NCI-H69 (cell line): ENCODE measurements around the gene GPT2.

ENCODE experiments used
- DNase-seq: peaks from one replicate; lab custom pipeline; 2025; lab: John Stamatoyannopoulos, UW

The GPT2 gene

DNA sequence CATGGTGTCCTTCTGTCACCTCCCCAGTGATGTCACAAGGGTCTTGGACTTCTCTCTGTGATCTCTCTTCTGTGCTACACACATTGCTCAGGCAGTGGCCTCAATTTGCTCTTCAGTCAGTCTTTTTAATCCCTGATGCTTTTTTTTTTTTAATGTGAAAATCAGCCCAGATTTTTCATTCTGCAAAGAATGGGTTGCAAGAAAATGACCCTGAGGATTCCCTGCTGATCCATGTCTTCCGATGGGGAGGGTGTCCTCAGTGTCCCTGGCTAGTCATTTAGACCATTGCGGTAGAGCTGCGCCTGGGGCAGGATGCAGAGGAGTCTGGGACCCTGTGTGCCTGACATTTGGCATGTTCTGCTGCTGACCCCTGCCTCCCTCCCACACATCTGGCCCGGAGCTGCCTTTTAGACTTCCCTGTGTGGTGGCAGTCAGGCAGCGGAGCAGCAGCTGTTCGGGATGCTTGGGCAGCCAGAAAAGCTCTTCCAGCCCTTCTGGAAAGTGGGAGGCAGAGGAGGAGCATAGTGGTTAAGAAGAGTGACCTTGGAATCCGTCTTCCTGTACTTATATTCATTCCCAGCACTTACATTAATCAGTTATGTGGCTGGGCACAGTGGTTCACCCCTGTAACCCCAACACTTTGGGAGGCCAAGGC, 12.3 kb downstream of the GPT2 start:
- DNase-seq: no peak

DNA sequence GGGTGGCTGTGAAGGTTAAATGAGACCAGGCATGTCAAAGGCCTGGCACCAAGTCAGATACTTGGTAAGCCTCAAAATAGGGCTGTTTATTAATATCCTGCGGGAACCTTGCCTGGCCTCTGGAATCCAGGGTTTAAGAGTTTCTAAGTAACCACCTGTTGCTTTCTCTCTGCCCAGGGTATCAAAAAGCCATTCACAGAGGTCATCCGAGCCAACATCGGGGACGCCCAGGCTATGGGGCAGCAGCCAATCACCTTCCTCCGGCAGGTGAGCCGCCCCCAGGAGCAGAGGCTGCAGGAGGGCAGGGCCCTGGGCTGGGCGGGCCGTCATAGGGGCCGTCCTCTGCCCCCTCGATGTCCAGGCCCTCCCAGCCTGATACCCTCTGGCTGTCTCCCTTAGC, 13.3 kb downstream of the GPT2 start:
- DNase-seq: no peak

GRCh38 chr16:46898006-46898405, 13.8 kb downstream of the GPT2 start:
- DNase-seq: no peak

GRCh38 chr16:46899443-46900143, 15.4 kb downstream of the GPT2 start:
- DNase-seq: no peak

DNA sequence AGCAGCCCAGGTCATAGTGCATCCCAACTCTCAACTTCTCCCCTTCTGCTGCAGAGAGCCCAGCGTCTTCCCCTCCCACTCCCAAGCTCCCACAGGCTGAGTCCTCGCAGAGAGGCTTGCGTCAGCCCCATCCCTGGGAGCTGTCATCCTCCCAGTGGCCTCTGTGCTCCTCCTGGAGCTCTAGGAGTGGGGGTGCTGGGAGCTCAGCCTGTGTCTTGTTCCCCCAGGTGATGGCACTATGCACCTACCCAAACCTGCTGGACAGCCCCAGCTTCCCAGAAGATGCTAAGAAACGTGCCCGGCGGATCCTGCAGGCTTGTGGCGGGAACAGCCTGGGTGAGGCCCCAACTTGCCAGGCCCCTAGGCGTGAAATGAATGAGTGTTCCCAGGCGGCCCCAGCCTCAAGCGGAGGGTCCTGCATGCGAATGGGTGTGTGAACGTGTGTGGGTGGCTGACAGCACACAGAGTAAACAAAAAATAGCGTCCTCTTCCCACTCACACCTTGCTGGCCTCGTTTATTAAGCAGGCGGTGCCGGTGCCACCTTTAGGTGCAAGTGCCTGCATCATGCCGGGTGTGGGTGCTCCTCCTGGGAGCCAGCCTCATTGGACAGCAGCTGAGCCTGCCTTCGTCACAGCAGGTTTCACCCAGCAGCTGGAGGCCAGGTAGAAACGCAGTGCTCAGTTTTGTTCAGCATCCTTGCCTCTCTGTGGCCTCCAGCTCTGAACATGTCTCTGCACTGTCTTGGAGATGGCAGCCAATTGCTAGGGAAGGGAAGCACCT, 16.5 kb downstream of the GPT2 start:
- no peak for DNase-seq

DNA sequence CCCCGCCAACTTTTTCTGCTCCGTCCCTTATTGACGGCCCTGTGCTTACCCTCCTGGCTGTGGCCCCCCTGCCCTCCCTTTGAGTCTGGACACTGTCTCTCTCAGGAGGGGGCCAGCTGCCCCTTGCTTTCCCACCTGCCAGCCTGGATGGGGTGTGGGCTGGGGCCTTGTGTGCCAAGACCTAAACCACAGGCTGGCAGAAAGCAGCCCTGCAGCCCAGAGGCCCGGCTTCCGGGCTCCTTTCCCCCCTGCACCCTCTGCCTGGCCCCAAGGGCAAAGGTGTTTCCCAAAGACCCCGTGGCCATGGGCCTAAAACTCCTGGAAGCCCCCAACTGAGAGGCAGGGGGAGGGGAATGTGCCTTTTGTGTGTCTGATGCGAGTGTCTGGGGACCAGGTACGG, 17.5 kb downstream of the GPT2 start:
- no peak for DNase-seq

GRCh38 chr16:46903255-46903905, 19.2 kb downstream of the GPT2 start:
- DNase-seq: no peak

DNA sequence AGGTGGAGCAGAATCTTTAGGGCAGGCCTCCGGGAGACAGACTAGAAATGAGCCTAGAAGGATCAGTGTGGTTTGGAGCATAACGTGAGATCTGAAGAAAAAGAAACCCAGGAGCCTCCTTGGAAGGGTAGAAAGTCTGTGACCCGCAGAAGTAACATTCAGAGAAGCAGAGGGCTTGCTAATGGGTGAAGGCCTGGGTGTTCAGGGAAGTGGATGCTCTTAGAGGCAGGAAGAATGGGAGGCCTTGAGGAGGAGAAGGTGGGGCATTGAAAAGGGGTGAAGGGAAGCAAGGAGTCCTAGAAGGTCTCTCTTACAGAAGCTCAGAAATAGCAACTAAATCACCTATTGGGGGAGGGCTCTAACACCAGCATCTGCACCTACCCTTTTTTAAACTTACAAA, 20.3 kb downstream of the GPT2 start:
- no peak for DNase-seq

DNA sequence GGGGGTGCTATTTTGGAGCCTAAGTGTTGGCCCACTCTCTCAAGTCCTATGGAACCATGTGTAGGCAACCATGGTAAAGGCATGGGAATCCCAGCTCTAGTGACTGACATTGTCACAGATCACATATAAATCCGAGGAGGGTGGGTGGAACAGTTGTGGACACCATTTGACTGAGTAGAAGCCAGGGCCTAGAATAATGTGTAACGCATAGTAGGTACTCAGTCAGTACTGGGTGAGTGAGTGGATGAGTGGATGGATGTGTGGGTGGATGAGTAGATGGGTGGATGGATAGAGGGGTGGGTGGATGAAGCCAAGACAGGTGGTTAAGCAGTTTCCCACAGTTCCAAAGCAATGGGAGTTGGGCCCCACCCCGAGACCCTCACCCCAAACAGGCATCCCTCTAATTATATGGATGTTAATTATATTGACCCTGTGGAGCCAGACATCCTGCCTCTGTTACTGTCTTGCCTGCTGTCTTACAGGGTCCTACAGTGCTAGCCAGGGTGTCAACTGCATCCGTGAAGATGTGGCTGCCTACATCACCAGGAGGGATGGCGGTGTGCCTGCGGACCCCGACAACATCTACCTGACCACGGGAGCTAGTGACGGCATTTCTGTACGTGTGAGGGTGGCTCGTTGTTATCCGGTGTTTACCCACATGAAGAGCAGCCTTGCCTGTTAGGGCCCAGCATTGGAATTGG, 22.3 kb downstream of the GPT2 start:
- no peak for DNase-seq

DNA sequence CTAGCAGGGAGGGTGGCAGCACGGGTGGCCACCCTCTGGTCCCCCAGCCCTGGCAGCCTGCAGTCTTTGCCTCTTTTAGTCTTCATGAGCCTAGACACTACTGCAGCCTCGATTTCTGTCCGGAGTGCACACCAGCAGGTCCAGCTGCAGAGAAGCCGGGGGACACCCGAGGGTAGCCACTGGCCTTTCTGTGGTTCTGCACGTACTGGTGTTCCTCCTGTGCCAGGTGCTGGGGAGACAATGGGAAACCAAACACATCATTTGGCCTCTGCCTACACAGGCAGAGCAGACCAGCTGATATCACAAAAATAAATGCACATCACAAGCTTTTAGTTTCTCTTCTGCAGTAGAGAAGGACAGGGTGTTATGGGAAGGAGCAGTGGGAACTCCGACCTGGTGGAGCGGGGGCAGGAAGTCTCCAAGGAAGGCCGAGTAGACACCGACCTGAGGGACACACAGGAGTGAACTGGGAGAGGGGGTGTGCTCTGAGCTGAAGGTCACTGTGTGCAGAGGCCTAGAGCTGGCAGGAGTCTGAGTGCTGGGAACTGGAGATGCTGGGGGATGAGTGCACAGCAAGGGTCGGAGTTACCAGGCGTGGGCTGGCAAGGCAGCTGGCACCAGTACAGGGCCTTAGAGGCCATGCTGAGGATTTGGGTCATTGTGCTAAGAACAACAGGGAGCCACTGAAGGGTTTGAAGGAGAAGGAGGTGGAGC, 23.1 kb downstream of the GPT2 start:
- DNase-seq: no peak

GRCh38 chr16:46908540-46909372, 24.6 kb downstream of the GPT2 start:
- peak; percentile 64 for DNase-seq

- no peak for DNase-seq
Measured at GRCh38 chr16:46911038-46911437, 26.9 kb downstream of the GPT2 start.

GRCh38 chr16:46911650-46912049, 27.5 kb downstream of the GPT2 start:
- no peak for DNase-seq

DNA sequence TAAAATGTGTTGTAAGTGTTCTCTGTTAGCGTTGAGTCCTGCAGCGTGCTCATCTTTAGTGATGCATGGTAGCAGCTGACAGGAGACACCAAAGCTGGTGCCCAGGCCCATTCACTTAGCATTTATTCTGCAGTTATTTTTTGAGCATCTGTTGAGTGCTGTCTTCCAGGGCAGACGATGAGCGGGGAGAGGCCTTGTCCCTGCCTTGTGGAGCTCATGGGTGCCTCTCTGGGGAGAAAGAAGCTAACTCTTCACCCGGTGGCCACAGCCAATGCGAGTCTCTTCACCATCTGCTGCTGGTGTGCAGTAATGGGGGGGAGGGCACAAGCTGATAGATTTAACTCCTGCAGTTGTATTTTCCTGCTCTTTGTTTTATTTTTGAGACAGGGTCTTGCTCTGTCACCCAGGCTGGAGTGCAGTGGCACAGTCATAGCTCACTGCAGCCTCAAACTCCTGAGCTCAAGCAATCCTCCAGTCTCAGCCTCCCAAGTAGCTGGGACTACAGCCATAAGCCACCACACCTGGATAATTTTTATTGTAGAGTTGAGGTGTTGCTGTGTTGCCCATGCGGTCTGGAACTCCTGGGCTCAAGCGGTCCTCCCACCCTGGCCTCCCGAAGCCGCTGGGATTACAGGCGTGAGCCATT, 30.5 kb downstream of the GPT2 start:
- no peak for DNase-seq

- DNase-seq: no peak
Measured at GRCh38 chr16:46915483-46916025, 31.4 kb downstream of the GPT2 start.

GRCh38 chr16:46916980-46917379, 32.8 kb downstream of the GPT2 start:
- no peak for DNase-seq

DNA sequence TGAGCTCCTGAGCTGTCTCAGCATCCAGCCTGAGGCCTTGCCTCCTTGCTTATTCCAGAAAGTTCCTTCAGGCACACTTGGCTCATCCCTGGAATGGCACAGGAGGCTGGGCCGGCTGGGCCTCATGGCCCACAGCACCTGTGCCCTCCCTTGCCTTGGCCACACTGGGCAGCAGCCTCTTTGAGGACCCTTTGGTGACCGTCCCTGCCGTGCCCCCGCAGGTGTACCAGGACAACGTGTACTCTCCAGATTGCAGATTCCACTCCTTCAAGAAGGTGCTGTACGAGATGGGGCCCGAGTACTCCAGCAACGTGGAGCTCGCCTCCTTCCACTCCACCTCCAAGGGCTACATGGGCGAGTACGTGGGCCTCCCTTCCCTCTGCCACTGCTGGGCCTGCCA, 34.2 kb downstream of the GPT2 start:
- no peak for DNase-seq

- peak; percentile 73 for DNase-seq
Measured at GRCh38 chr16:46918905-46919792, 35.0 kb downstream of the GPT2 start.
